ENCODE measurements around the gene EFNA5.
"Not testable (repeated sequence)": the region's sequence is repeated elsewhere in the genome, so short reads cannot be mapped to it uniquely, and the experiment has no call there.

Gene EFNA5

GRCh38 chr5:107501965-107502675 is 168.6 kb downstream of the EFNA5 start:
- Histone ChIP-seq H3K9me3 (ENCODE audit: severe bottlenecking) (no peaks in the 10 kb centered on the region), H3K27ac (no peak overlapping the region), H3K4me3 (ENCODE audit: low read depth, low read length) (no peak overlapping the region), H3K27me3 (ENCODE audit: insufficient read depth, low read depth, severe bottlenecking) (no peaks in the 10 kb centered on the region), H3K36me3 (no peaks in the 10 kb centered on the region)
- DNase-seq, result no peak
- TF ChIP-seq, protein P1, sequence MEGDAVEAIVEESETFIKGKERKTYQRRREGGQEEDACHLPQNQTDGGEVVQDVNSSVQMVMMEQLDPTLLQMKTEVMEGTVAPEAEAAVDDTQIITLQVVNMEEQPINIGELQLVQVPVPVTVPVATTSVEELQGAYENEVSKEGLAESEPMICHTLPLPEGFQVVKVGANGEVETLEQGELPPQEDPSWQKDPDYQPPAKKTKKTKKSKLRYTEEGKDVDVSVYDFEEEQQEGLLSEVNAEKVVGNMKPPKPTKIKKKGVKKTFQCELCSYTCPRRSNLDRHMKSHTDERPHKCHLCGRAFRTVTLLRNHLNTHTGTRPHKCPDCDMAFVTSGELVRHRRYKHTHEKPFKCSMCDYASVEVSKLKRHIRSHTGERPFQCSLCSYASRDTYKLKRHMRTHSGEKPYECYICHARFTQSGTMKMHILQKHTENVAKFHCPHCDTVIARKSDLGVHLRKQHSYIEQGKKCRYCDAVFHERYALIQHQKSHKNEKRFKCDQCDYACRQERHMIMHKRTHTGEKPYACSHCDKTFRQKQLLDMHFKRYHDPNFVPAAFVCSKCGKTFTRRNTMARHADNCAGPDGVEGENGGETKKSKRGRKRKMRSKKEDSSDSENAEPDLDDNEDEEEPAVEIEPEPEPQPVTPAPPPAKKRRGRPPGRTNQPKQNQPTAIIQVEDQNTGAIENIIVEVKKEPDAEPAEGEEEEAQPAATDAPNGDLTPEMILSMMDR (IDR thresholded peaks at IDR 0.05; ENCODE audit: low read depth, low read length), result no peak

GRCh38 chr5:107500840-107501239 is 169.9 kb downstream of the EFNA5 start:
- H3K27ac ChIP-seq, result no peak overlapping the region
- no peaks in the 10 kb centered on the region for H3K9me3 ChIP-seq (ENCODE audit: severe bottlenecking)

GRCh38 chr5:107500347-107500746 is 170.4 kb downstream of the EFNA5 start:
- H3K9me3 ChIP-seq (ENCODE audit: severe bottlenecking), result no peaks in the 10 kb centered on the region
- H3K4me3 ChIP-seq (ENCODE audit: low read depth, low read length), result no peak overlapping the region
- no peaks in the 10 kb centered on the region for H3K27me3 ChIP-seq (ENCODE audit: insufficient read depth, low read depth, severe bottlenecking)
- no peaks in the 10 kb centered on the region for H3K36me3 ChIP-seq
- TF ChIP-seq, protein P1 (IDR thresholded peaks at IDR 0.05; ENCODE audit: low read depth, low read length), result no peak
- DNase-seq, result no peak
- no peak overlapping the region for H3K27ac ChIP-seq

More at GRCh38 chr5:107500840-107501239, 169.9 kb downstream of the EFNA5 start:
- TF ChIP-seq, protein P1 (IDR thresholded peaks at IDR 0.05; ENCODE audit: low read depth, low read length), result no peak
- Histone ChIP-seq H3K27me3 (ENCODE audit: insufficient read depth, low read depth, severe bottlenecking) (no peaks in the 10 kb centered on the region), H3K4me3 (ENCODE audit: low read depth, low read length) (no peak overlapping the region), H3K36me3 (no peaks in the 10 kb centered on the region)
- no peak for DNase-seq

DNA sequence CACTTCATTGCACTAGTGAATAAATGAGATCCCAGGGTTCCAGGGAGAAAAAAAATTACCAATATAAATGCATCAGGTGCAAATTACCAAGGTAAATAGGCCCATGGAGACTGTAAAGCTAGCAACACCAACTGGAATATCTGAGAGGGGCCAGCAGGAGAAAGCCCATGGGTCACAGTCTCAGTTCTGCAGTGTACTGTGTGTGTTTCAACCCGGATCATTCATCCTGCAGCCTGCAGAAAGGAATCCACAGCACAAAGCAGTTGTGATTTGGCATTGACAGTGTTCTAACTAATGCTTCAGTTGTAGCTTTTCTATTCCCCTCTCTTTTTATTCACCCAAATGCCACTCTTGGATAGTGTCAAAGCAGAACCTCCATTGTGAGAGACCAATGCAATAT is 171.0 kb downstream of the EFNA5 start:
- DNase-seq, result no peak

GRCh38 chr5:107499237-107499636 is 171.5 kb downstream of the EFNA5 start:
- Histone ChIP-seq H3K9me3 (ENCODE audit: severe bottlenecking) (no peaks in the 10 kb centered on the region), H3K27me3 (ENCODE audit: insufficient read depth, low read depth, severe bottlenecking) (no peaks in the 10 kb centered on the region), H3K27ac (no peak overlapping the region), H3K4me3 (ENCODE audit: low read depth, low read length) (no peak overlapping the region), H3K36me3 (no peaks in the 10 kb centered on the region)
- no peak for DNase-seq
- TF ChIP-seq, protein P1 (IDR thresholded peaks at IDR 0.05; ENCODE audit: low read depth, low read length), result no peak

More for the DNA sequence above, 171.0 kb downstream of the EFNA5 start:
- Histone ChIP-seq H3K9me3 (ENCODE audit: severe bottlenecking) (no peaks in the 10 kb centered on the region), H3K27me3 (ENCODE audit: insufficient read depth, low read depth, severe bottlenecking) (no peaks in the 10 kb centered on the region), H3K4me3 (ENCODE audit: low read depth, low read length) (no peak overlapping the region), H3K27ac (no peak overlapping the region), H3K36me3 (no peaks in the 10 kb centered on the region)
- TF ChIP-seq, protein P1 (IDR thresholded peaks at IDR 0.05; ENCODE audit: low read depth, low read length), result no peak

DNA sequence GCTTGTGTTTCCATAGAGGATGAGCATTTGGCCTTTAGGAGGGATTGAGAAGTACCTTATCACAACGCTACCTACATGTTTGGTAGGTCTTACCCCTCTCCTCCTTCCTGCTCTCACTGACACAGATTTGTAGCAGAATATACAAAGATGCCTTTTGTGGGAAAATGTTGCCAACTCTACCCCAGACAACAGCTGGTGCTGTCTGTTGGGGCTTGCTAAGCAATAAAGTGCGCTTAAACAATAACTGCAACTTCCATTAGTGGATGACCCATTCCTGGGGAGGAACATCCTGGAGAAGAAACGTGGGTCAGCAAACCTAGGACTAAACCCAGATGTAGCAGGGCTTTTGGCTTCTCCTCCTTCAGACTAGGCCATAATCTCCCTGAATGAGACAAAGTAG is 174.3 kb downstream of the EFNA5 start:
- Histone ChIP-seq H3K9me3 (ENCODE audit: severe bottlenecking) (no peaks in the 10 kb centered on the region), H3K27ac (no peak overlapping the region), H3K27me3 (ENCODE audit: insufficient read depth, low read depth, severe bottlenecking) (no peaks in the 10 kb centered on the region), H3K4me3 (ENCODE audit: low read depth, low read length) (no peak overlapping the region), H3K36me3 (no peaks in the 10 kb centered on the region)
- DNase-seq, result no peak
- TF ChIP-seq, protein P1 (IDR thresholded peaks at IDR 0.05; ENCODE audit: low read depth, low read length), result no peak

DNA sequence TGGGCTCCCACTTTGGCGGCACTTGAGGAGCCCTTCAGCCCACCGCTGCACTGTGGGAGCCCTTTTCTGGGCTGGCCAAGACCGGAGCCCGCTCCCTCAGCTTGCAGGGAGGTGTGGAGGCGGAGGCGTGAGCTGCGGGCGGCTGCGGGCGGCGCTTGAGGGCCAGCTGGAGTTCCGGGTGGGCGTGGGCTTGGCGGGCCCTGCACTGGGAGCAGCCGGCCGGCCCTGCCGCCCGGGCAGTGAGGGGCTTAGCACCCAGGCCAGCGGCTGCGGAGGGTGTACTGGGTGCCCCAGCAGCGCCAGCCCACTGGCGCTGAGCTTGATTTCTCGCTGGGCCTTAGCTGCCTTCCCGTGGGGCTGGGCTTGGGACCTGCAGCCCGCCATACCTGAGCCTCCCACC is 176.6 kb downstream of the EFNA5 start:
- DNase-seq; H3K9me3 ChIP-seq (ENCODE audit: severe bottlenecking); H3K27ac ChIP-seq; H3K36me3 ChIP-seq; H3K4me3 ChIP-seq (ENCODE audit: low read depth, low read length); H3K27me3 ChIP-seq (ENCODE audit: insufficient read depth, low read depth, severe bottlenecking): not testable (repeated sequence)

Data from WERI-Rb-1 (cell line).